HEK293 (cell line): ENCODE results near the gene POGZ.
A peak's percentile ranks its signal among the peaks of the same experiment; 100 is the strongest.

ENCODE experiments used
- CTCF ChIA-PET: fragments of 350-600 bp; formaldehyde crosslinking; extraction: SDS; loops from one replicate; lab custom pipeline; 2021; ENCODE audit warnings: antibody characterized with exemption; lab: Yijun Ruan, JAX
- POLR2A ChIA-PET: fragments of 300-600 bp; formaldehyde crosslinking; extraction: SDS; loops from one replicate; lab custom pipeline; 2020; ENCODE audit warnings: antibody characterized with exemption, inconsistent platforms; lab: Yijun Ruan, JAX
- H3K27ac ChIP-seq: fragments of 200-500 bp; sonication (Bioruptor generic); 2 replicates; pipeline ENCODE4 v1.5.1; 2014; ENCODE audit warnings: low read depth, low read length, control low read depth, inconsistent platforms; ENCODE audit errors: extremely low read depth
- H3K36me3 ChIP-seq, 2 experiments: fragments of 200-500 bp in 1 of 2; sonication (Bioruptor generic) in 1 of 2; 1 replicate in 1 of 2; 2 replicates in 1 of 2; pipeline ENCODE4 v1.5.1; 2014 to 2017; ENCODE audit warnings: inconsistent platforms in 2 of 2, low read length in 2 of 2; ENCODE audit not compliant: control insufficient read depth in 2 of 2, insufficient read depth in 1 of 2
- H3K4me1 ChIP-seq: fragments of 200-500 bp; sonication (Bioruptor generic); 2 replicates; pipeline ENCODE4 v1.5.1; 2014; ENCODE audit warnings: mild to moderate bottlenecking, low read length, inconsistent platforms; ENCODE audit not compliant: control insufficient read depth, insufficient read depth
- H3K4me3 ChIP-seq: 2 replicates; pipeline ENCODE4 v1.5.1; 2011; ENCODE audit warnings: low read depth, mild to moderate bottlenecking, control low read depth, low read length, moderate library complexity
- H3K9me3 ChIP-seq: fragments of 200-500 bp; sonication (Bioruptor generic); 2 replicates; pipeline ENCODE4 v1.5.1; 2014; ENCODE audit warnings: low read depth, low read length, inconsistent platforms; ENCODE audit not compliant: control insufficient read depth, insufficient read depth
- GLIS1 ChIP-seq: fragments of 450-650 bp; formaldehyde crosslinking; IDR thresholded peaks from 2 replicates; pipeline ENCODE4 v1.5.1; 2016; ENCODE audit warnings: missing biosample characterization, missing genetic modification characterization
- HOXD13 ChIP-seq: sonication (generic); formaldehyde crosslinking; IDR thresholded peaks from 2 replicates; pipeline ENCODE4 v1.8.0; 2022; ENCODE audit warnings: missing genetic modification reagents, borderline replicate concordance
- KLF16 ChIP-seq: fragments of 450-650 bp; formaldehyde crosslinking; IDR thresholded peaks from 2 replicates; pipeline ENCODE4 v1.5.1; 2017; ENCODE audit warnings: missing biosample characterization, missing genetic modification characterization
- SCRT1 ChIP-seq: fragments of 450-650 bp; formaldehyde crosslinking; IDR thresholded peaks from 2 replicates; pipeline ENCODE4 v1.5.1; 2016; ENCODE audit warnings: missing biosample characterization, missing genetic modification characterization, borderline replicate concordance
- SCRT2 ChIP-seq: fragments of 450-650 bp; formaldehyde crosslinking; IDR thresholded peaks from 2 replicates; pipeline ENCODE4 v1.5.1; 2016; ENCODE audit warnings: missing biosample characterization, missing genetic modification characterization
- ZFP41 ChIP-seq: fragments of 450-650 bp; formaldehyde crosslinking; IDR thresholded peaks from 2 replicates; pipeline ENCODE4 v1.5.1; 2016; ENCODE audit warnings: missing biosample characterization, missing genetic modification characterization, borderline replicate concordance
- ZNF335 ChIP-seq: fragments of 450-650 bp; formaldehyde crosslinking; conservative IDR thresholded peaks from 2 replicates; pipeline ENCODE4 v1.5.1; 2016; ENCODE audit warnings: missing biosample characterization, missing genetic modification characterization
- ZNF626 ChIP-seq: fragments of 450-650 bp; sonication (Bioruptor Pico); formaldehyde crosslinking; IDR thresholded peaks from 2 replicates; pipeline ENCODE4 v1.5.1; 2018; ENCODE audit warnings: missing biosample characterization, missing genetic modification characterization, inconsistent platforms
- ZNF670 ChIP-seq: fragments of 450-650 bp; formaldehyde crosslinking; IDR thresholded peaks from 2 replicates; pipeline ENCODE4 v1.5.1; 2016; ENCODE audit warnings: missing biosample characterization, missing genetic modification characterization, low read depth
- ZNF792 ChIP-seq: fragments of 450-650 bp; formaldehyde crosslinking; IDR thresholded peaks from 2 replicates; pipeline ENCODE4 v1.5.1; 2016; ENCODE audit warnings: missing biosample characterization, missing genetic modification characterization
- ZXDB ChIP-seq: fragments of 450-650 bp; formaldehyde crosslinking; IDR thresholded peaks from 2 replicates; pipeline ENCODE4 v1.5.1; 2016; ENCODE audit warnings: missing biosample characterization, missing genetic modification characterization
- TF ChIP-seq, protein P1 (sequence below): fragments of 450-650 bp; formaldehyde crosslinking; IDR thresholded peaks from 2 replicates; pipeline ENCODE4 v1.5.1; 2016; ENCODE audit warnings: missing biosample characterization, missing genetic modification characterization
- TF ChIP-seq, protein P2 (sequence below): fragments of 450-650 bp; formaldehyde crosslinking; optimal IDR thresholded peaks from 2 replicates; pipeline ENCODE3; 2016; ENCODE audit warnings: missing biosample characterization, mild to moderate bottlenecking, missing genetic modification characterization
- TF ChIP-seq, protein P3 (sequence below): fragments of 450-650 bp; formaldehyde crosslinking; IDR thresholded peaks from 2 replicates; pipeline ENCODE4 v1.5.1; 2016; ENCODE audit warnings: missing biosample characterization, missing genetic modification characterization
- TF ChIP-seq, protein P4 (sequence below): fragments of 450-650 bp; formaldehyde crosslinking; IDR thresholded peaks from 2 replicates; pipeline ENCODE4 v1.5.1; 2017; ENCODE audit warnings: missing biosample characterization, missing genetic modification characterization
- TF ChIP-seq, protein P5 (sequence below): fragments of 450-650 bp; formaldehyde crosslinking; IDR thresholded peaks from 2 replicates; pipeline ENCODE4 v1.5.1; 2016; ENCODE audit warnings: missing biosample characterization, missing genetic modification characterization, borderline replicate concordance

The POGZ gene

DNA sequence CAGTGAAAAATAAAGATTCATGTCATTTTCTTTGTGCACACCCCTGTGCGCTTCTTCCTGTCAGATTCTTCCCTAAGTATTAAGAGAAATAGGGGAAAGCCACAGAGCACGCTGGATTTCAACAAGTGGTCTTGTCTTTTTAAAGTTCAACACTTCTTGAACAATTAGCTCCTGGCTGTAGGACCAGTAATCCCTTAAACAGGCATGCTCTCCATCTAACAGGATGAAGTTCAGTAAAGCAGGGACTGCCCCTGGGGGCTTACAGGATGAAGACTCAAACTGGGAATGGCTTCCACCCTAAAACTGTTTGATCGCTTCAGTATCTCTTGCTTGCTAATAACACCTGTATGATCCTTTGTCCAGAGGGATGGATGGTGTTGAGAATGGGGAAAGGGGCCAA, 55.7 kb downstream of the POGZ start:
- 0 out of 2 replicates have a peak overlapping the region, but pooled peaks have one; percentile 16 for H3K27ac ChIP-seq
- H3K4me3 ChIP-seq = no peak overlapping the region
- TF ChIP-seq SCRT1 (tag by site-specific recombination) (peak; percentile 58; the same call in 1 of the 2 replicates), SCRT2 (tag by site-specific recombination) (peak; percentile 88)
- TF ChIP-seq, protein P1, sequence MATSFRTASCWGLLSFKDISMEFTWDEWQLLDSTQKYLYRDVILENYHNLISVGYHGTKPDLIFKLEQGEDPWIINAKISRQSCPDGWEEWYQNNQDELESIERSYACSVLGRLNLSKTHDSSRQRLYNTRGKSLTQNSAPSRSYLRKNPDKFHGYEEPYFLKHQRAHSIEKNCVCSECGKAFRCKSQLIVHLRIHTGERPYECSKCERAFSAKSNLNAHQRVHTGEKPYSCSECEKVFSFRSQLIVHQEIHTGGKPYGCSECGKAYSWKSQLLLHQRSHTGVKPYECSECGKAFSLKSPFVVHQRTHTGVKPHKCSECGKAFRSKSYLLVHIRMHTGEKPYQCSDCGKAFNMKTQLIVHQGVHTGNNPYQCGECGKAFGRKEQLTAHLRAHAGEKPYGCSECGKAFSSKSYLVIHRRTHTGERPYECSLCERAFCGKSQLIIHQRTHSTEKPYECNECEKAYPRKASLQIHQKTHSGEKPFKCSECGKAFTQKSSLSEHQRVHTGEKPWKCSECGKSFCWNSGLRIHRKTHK (tag by site-specific recombination) = no peak
- ChIA-PET POLR2A (no interaction called here), CTCF (interaction anchor here (0.7 to 1.1 kb wide), 2 partner anchors 62 to 374 kb away, joined by 3 read pairs; no protein-coding TSS in a partner anchor)
- H3K9me3 ChIP-seq = no peaks in the 10 kb centered on the region
- no peaks in the 10 kb centered on the region for H3K4me1 ChIP-seq
- H3K36me3 ChIP-seq = peaks cover 24 to 85% of the 10 kb centered on the region in 2 experiments

DNA sequence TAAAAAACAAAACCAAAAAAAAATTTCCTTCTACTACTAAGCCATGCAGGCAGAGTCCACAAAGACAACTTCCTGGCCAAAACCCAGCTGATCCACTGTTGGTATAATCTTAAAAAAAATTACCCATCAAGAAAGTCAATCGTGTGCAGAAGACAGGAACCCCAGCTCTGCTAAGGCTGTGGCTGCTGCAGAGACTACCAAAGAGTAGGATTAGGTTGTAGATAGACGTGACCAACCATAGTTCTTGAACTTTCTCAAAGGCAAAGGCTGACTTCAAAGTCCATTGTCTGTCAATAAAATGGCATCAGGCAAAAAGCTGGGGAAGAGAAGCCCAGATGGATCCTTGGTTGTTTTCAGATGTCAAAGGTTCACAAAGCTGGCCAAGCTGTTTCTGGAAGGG, 56.5 kb downstream of the POGZ start:
- Histone ChIP-seq H3K9me3 (no peaks in the 10 kb centered on the region), H3K4me3 (no peak overlapping the region), H3K27ac (no peak overlapping the region), H3K36me3 (peaks cover 15 to 77% of the 10 kb centered on the region in 2 experiments; a peak in 2 of 3 replicates), H3K4me1 (no peaks in the 10 kb centered on the region)
- TF ChIP-seq GLIS1 (tag by site-specific recombination) (no peak), ZNF792 (tag by site-specific recombination) (no peak), ZFP41 (tag by site-specific recombination) (no peak), ZNF626 (tag by site-specific recombination) (no peak), KLF16 (tag by site-specific recombination) (no peak), HOXD13 (CRISPR knock-in tag) (no peak), ZXDB (no peak), ZNF335 (tag by site-specific recombination) (no peak), ZNF670 (tag by site-specific recombination) (no peak)
- TF ChIP-seq, protein P2, sequence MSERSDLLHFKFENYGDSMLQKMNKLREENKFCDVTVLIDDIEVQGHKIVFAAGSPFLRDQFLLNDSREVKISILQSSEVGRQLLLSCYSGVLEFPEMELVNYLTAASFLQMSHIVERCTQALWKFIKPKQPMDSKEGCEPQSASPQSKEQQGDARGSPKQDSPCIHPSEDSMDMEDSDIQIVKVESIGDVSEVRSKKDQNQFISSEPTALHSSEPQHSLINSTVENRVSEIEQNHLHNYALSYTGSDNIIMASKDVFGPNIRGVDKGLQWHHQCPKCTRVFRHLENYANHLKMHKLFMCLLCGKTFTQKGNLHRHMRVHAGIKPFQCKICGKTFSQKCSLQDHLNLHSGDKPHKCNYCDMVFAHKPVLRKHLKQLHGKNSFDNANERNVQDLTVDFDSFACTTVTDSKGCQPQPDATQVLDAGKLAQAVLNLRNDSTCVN (tag by site-specific recombination) = no peak
- TF ChIP-seq, protein P3, sequence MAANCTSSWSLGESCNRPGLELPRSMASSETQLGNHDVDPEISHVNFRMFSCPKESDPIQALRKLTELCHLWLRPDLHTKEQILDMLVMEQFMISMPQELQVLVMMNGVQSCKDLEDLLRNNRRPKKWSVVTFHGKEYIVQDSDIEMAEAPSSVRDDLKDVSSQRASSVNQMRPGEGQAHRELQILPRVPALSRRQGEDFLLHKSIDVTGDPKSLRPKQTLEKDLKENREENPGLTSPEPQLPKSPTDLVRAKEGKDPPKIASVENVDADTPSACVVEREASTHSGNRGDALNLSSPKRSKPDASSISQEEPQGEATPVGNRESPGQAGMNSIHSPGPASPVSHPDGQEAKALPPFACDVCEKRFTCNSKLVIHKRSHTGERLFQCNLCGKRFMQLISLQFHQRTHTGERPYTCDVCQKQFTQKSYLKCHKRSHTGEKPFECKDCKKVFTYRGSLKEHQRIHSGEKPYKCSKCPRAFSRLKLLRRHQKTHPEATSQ (tag by site-specific recombination) = no peak
- TF ChIP-seq, protein P4, sequence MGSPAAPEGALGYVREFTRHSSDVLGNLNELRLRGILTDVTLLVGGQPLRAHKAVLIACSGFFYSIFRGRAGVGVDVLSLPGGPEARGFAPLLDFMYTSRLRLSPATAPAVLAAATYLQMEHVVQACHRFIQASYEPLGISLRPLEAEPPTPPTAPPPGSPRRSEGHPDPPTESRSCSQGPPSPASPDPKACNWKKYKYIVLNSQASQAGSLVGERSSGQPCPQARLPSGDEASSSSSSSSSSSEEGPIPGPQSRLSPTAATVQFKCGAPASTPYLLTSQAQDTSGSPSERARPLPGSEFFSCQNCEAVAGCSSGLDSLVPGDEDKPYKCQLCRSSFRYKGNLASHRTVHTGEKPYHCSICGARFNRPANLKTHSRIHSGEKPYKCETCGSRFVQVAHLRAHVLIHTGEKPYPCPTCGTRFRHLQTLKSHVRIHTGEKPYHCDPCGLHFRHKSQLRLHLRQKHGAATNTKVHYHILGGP (tag by site-specific recombination) = no peak
- TF ChIP-seq, protein P5, sequence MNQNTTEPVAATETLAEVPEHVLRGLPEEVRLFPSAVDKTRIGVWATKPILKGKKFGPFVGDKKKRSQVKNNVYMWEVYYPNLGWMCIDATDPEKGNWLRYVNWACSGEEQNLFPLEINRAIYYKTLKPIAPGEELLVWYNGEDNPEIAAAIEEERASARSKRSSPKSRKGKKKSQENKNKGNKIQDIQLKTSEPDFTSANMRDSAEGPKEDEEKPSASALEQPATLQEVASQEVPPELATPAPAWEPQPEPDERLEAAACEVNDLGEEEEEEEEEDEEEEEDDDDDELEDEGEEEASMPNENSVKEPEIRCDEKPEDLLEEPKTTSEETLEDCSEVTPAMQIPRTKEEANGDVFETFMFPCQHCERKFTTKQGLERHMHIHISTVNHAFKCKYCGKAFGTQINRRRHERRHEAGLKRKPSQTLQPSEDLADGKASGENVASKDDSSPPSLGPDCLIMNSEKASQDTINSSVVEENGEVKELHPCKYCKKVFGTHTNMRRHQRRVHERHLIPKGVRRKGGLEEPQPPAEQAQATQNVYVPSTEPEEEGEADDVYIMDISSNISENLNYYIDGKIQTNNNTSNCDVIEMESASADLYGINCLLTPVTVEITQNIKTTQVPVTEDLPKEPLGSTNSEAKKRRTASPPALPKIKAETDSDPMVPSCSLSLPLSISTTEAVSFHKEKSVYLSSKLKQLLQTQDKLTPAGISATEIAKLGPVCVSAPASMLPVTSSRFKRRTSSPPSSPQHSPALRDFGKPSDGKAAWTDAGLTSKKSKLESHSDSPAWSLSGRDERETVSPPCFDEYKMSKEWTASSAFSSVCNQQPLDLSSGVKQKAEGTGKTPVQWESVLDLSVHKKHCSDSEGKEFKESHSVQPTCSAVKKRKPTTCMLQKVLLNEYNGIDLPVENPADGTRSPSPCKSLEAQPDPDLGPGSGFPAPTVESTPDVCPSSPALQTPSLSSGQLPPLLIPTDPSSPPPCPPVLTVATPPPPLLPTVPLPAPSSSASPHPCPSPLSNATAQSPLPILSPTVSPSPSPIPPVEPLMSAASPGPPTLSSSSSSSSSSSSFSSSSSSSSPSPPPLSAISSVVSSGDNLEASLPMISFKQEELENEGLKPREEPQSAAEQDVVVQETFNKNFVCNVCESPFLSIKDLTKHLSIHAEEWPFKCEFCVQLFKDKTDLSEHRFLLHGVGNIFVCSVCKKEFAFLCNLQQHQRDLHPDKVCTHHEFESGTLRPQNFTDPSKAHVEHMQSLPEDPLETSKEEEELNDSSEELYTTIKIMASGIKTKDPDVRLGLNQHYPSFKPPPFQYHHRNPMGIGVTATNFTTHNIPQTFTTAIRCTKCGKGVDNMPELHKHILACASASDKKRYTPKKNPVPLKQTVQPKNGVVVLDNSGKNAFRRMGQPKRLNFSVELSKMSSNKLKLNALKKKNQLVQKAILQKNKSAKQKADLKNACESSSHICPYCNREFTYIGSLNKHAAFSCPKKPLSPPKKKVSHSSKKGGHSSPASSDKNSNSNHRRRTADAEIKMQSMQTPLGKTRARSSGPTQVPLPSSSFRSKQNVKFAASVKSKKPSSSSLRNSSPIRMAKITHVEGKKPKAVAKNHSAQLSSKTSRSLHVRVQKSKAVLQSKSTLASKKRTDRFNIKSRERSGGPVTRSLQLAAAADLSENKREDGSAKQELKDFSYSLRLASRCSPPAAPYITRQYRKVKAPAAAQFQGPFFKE (tag by site-specific recombination) = no peak
- ChIA-PET POLR2A (interaction anchor here (1.6 kb wide), 1 partner anchor 121 kb away, joined by 3 read pairs; the partner anchor contains the start of gene ZNF687), CTCF (interaction anchor here (0.5 to 0.9 kb wide), 2 partner anchors 131 to 533 kb away, joined by 3 to 4 read pairs; no protein-coding TSS in a partner anchor)
